Measurements from ENCODE around the gene POLL.
"Not testable (repeated sequence)": the region's sequence is repeated elsewhere in the genome, so short reads cannot be mapped to it uniquely, and the experiment has no call there.

POLL gene

GRCh38 chr10:101611096-101611905 lies 23.2 kb upstream of the POLL start:
- DNase-seq (ENCODE audit: low spot score), result no peak

- DNase-seq (ENCODE audit: low spot score), result no peak
These were observed 21.4 kb upstream of the POLL start for GRCh38 chr10:101609481-101609880.

GRCh38 chr10:101607124-101607523 lies 19.1 kb upstream of the POLL start:
- DNase-seq (ENCODE audit: low spot score), result no peak

GRCh38 chr10:101602761-101603398 lies 14.8 kb upstream of the POLL start:
- peak; percentile 29 for DNase-seq (ENCODE audit: low spot score)

GRCh38 chr10:101601541-101601940 lies 13.5 kb upstream of the POLL start:
- no peak for DNase-seq (ENCODE audit: low spot score)

- DNase-seq (ENCODE audit: low spot score), result no peak
These were observed 9.2 kb upstream of the POLL start for GRCh38 chr10:101597091-101597900.

GRCh38 chr10:101595591-101596433 lies 7.8 kb upstream of the POLL start:
- DNase-seq (ENCODE audit: low spot score), result no peak

- DNase-seq (ENCODE audit: low spot score), result not testable (repeated sequence)
These were observed 5.3 kb upstream of the POLL start for GRCh38 chr10:101593331-101593730.

GRCh38 chr10:101588879-101589278 lies 822 bp upstream of the POLL start:
- no peak for DNase-seq (ENCODE audit: low spot score)

GRCh38 chr10:101585841-101586240 lies 2.2 kb downstream of the POLL start:
- no peak for DNase-seq (ENCODE audit: low spot score)

- DNase-seq (ENCODE audit: low spot score), result no peak
These were observed 7.3 kb downstream of the POLL start for GRCh38 chr10:101580486-101581399.

GRCh38 chr10:101579516-101579870 lies 8.6 kb downstream of the POLL start:
- DNase-seq (ENCODE audit: low spot score), result no peak

GRCh38 chr10:101578803-101579515 lies 9.1 kb downstream of the POLL start:
- DNase-seq (ENCODE audit: low spot score), result no peak

- no peak for DNase-seq (ENCODE audit: low spot score)
These were observed 9.9 kb downstream of the POLL start for GRCh38 chr10:101578192-101578591.

GRCh38 chr10:101577121-101577871 lies 10.8 kb downstream of the POLL start:
- no peak for DNase-seq (ENCODE audit: low spot score)

GRCh38 chr10:101576211-101576863 lies 11.7 kb downstream of the POLL start:
- no peak for DNase-seq (ENCODE audit: low spot score)

- DNase-seq (ENCODE audit: low spot score), result no peak
These were observed 12.4 kb downstream of the POLL start for GRCh38 chr10:101575580-101576210.

- DNase-seq (ENCODE audit: low spot score), result no peak
These were observed 13.0 kb downstream of the POLL start for GRCh38 chr10:101575091-101575490.
